ENCODE data around the gene LIM2.
A peak's percentile ranks its signal among the peaks of the same experiment; 100 is the strongest.

Gene LIM2

GRCh38 chr19:51365211-51365964, 22.4 kb downstream of the LIM2 start:
- H3K9me3 ChIP-seq (ENCODE audit: control insufficient read depth in 2 of 2, low read length in 2 of 2) = no peaks in the 10 kb centered on the region
- peak overlapping the region; percentile 72 to 91 for H3K4me3 ChIP-seq (ENCODE audit: low read length in 2 of 2)
- H3K27me3 ChIP-seq (ENCODE audit: control insufficient read depth in 1 of 2, insufficient read depth in 2 of 2, low read length in 2 of 2) = no peaks in the 10 kb centered on the region
- peak overlapping the region; percentile 96 for H3K9ac ChIP-seq (ENCODE audit: low read length in 2 of 2)
- peak overlapping the region; percentile 99 for H3K27ac ChIP-seq (ENCODE audit: low read length)
- no peaks in the 10 kb centered on the region for H3K36me3 ChIP-seq (ENCODE audit: control insufficient read depth in 2 of 2, insufficient read depth in 2 of 2, low read length in 2 of 2)
- H3K4me1 ChIP-seq (ENCODE audit: control insufficient read depth, insufficient read depth, low read length) = peaks cover 52% of the 10 kb centered on the region

DNA sequence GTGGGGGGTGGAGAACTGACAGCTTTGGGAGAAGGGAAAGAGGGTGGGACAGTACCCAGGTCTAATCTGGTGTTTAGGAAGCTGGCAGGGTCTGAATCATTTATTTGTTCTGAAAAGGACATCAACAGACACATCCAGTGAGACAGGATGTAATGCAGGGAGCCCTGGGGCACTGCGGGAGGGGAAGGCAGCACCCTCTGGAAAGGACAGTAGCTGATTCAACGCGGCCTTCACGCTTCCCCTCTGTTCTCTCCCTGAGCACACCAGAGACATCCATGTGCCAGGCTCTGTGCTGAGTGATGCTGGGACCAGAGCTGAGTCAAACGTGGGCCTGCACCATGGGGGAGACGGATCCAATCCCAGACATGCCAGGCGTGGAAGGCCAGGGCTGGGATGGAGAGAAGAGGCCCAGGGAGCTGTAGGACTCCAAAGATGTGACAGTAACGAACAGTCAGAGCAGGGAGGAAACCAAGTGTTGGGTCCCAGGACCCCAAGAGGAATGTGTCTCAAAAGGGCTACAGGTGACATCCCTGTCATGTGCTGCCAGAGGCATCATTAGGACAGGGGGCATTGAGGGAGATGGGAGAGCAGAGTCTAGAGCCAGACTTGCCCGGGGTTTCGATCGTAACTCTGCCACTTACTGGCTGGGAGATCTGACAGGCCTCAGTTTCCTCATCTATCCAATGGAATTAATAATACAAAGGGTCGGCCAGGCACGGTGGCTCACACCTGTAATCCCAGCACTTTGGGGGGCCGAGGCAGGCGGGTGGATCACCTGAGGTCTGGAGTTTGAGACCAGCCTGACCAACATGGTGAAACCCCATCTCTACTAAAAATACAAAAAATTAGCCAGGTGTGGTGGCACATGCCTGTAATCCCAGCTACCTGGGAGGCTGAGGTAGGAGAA, 23.3 kb downstream of the LIM2 start:
- H3K27me3 ChIP-seq (ENCODE audit: control insufficient read depth in 1 of 2, insufficient read depth in 2 of 2, low read length in 2 of 2) = no peaks in the 10 kb centered on the region
- H3K27ac ChIP-seq (ENCODE audit: low read length) = peak overlapping the region; percentile 82
- peak overlapping the region; percentile 3 to 91 for H3K4me3 ChIP-seq (ENCODE audit: low read length in 2 of 2)
- peaks cover 56% of the 10 kb centered on the region for H3K4me1 ChIP-seq (ENCODE audit: control insufficient read depth, insufficient read depth, low read length)
- no peaks in the 10 kb centered on the region for H3K9me3 ChIP-seq (ENCODE audit: control insufficient read depth in 2 of 2, low read length in 2 of 2)
- H3K9ac ChIP-seq (ENCODE audit: low read length in 2 of 2) = peak overlapping the region; percentile 56 to 58
- no peaks in the 10 kb centered on the region for H3K36me3 ChIP-seq (ENCODE audit: control insufficient read depth in 2 of 2, insufficient read depth in 2 of 2, low read length in 2 of 2)

GRCh38 chr19:51361239-51361638, 26.5 kb downstream of the LIM2 start:
- Histone ChIP-seq H3K27me3 (ENCODE audit: control insufficient read depth in 1 of 2, insufficient read depth in 2 of 2, low read length in 2 of 2) (no peaks in the 10 kb centered on the region), H3K9ac (ENCODE audit: low read length in 2 of 2) (no peak overlapping the region), H3K9me3 (ENCODE audit: control insufficient read depth in 2 of 2, low read length in 2 of 2) (no peaks in the 10 kb centered on the region), H3K4me3 (ENCODE audit: low read length in 2 of 2) (no peak overlapping the region), H3K27ac (ENCODE audit: low read length) (no peak overlapping the region), H3K4me1 (ENCODE audit: control insufficient read depth, insufficient read depth, low read length) (peaks cover 47% of the 10 kb centered on the region), H3K36me3 (ENCODE audit: control insufficient read depth in 2 of 2, insufficient read depth in 2 of 2, low read length in 2 of 2) (peaks cover 0 to 2% of the 10 kb centered on the region in 2 donors)

DNA sequence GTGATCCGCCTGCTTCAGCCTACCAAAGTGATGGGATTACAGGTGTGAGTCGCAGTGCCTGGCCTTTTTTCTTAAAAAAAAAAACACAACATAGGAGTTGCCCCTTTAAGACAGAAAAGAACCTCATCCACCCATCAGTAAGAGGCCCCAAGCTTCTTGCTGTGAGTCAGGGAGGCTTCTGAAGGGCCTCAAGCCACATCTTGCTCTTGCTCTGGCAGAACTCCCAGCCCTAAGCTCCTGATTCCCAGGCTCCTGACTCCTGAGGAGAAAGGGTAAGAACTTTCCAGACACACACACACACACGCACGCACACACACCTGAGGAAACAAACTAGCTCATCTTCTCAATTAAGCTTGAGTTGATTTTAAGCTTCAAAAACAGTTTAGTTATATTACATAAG, 28.5 kb downstream of the LIM2 start:
- Histone ChIP-seq H3K36me3 (ENCODE audit: control insufficient read depth in 2 of 2, insufficient read depth in 2 of 2, low read length in 2 of 2) (peaks cover 0 to 2% of the 10 kb centered on the region in 2 donors), H3K4me1 (ENCODE audit: control insufficient read depth, insufficient read depth, low read length) (peaks cover 34% of the 10 kb centered on the region), H3K27ac (ENCODE audit: low read length) (peak overlapping the region; percentile 55), H3K9me3 (ENCODE audit: control insufficient read depth in 2 of 2, low read length in 2 of 2) (no peaks in the 10 kb centered on the region), H3K27me3 (ENCODE audit: control insufficient read depth in 1 of 2, insufficient read depth in 2 of 2, low read length in 2 of 2) (no peaks in the 10 kb centered on the region), H3K4me3 (ENCODE audit: low read length in 2 of 2) (no peak overlapping the region), H3K9ac (ENCODE audit: low read length in 2 of 2) (peak overlapping the region in 1 of 2 donors; percentile 29)

DNA sequence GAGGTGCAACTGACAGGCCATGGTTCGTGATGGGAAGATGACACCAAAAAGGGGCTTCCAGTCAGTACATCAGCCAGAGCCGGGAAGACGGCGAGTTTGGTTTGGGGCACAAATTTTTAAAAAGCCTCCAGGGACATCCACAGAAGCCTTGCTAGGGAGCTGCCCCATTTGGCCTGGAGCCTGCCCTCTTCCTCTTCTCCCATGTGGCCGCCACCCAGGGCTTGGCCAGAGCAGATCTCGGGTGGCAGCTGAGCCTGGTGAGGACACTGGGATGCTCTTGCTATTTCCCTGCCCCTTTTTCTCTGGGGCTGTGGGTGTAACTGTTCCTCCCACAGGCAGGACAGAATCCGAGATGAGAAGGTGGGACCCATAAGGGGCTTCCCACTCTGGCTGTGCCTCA, 29.8 kb downstream of the LIM2 start:
- peaks cover 23% of the 10 kb centered on the region for H3K4me1 ChIP-seq (ENCODE audit: control insufficient read depth, insufficient read depth, low read length)
- H3K4me3 ChIP-seq (ENCODE audit: low read length in 2 of 2) = no peak overlapping the region
- no peaks in the 10 kb centered on the region for H3K27me3 ChIP-seq (ENCODE audit: control insufficient read depth in 1 of 2, insufficient read depth in 2 of 2, low read length in 2 of 2)
- H3K36me3 ChIP-seq (ENCODE audit: control insufficient read depth in 2 of 2, insufficient read depth in 2 of 2, low read length in 2 of 2) = peaks cover 0 to 2% of the 10 kb centered on the region in 2 donors
- H3K9me3 ChIP-seq (ENCODE audit: control insufficient read depth in 2 of 2, low read length in 2 of 2) = no peaks in the 10 kb centered on the region
- no peak overlapping the region for H3K27ac ChIP-seq (ENCODE audit: low read length)
- no peak overlapping the region for H3K9ac ChIP-seq (ENCODE audit: low read length in 2 of 2)

GRCh38 chr19:51356159-51356801, 31.5 kb downstream of the LIM2 start:
- H3K4me1 ChIP-seq (ENCODE audit: control insufficient read depth, insufficient read depth, low read length) = peaks cover 9% of the 10 kb centered on the region
- H3K36me3 ChIP-seq (ENCODE audit: control insufficient read depth in 2 of 2, insufficient read depth in 2 of 2, low read length in 2 of 2) = peaks cover 8 to 16% of the 10 kb centered on the region in 2 donors
- no peak overlapping the region for H3K9ac ChIP-seq (ENCODE audit: low read length in 2 of 2)
- H3K27me3 ChIP-seq (ENCODE audit: control insufficient read depth in 1 of 2, insufficient read depth in 2 of 2, low read length in 2 of 2) = no peaks in the 10 kb centered on the region
- H3K27ac ChIP-seq (ENCODE audit: low read length) = no peak overlapping the region
- no peaks in the 10 kb centered on the region for H3K9me3 ChIP-seq (ENCODE audit: control insufficient read depth in 2 of 2, low read length in 2 of 2)
- no peak overlapping the region for H3K4me3 ChIP-seq (ENCODE audit: low read length in 2 of 2)

- peaks cover 4% of the 10 kb centered on the region for H3K4me1 ChIP-seq (ENCODE audit: control insufficient read depth, insufficient read depth, low read length)
- H3K9ac ChIP-seq (ENCODE audit: low read length in 2 of 2) = no peak overlapping the region
- no peak overlapping the region for H3K27ac ChIP-seq (ENCODE audit: low read length)
- no peaks in the 10 kb centered on the region for H3K9me3 ChIP-seq (ENCODE audit: control insufficient read depth in 2 of 2, low read length in 2 of 2)
- no peak overlapping the region for H3K4me3 ChIP-seq (ENCODE audit: low read length in 2 of 2)
- H3K27me3 ChIP-seq (ENCODE audit: control insufficient read depth in 1 of 2, insufficient read depth in 2 of 2, low read length in 2 of 2) = no peaks in the 10 kb centered on the region
- H3K36me3 ChIP-seq (ENCODE audit: control insufficient read depth in 2 of 2, insufficient read depth in 2 of 2, low read length in 2 of 2) = peaks cover 11 to 28% of the 10 kb centered on the region in 2 donors
Observed at GRCh38 chr19:51354742-51355148, 33.0 kb downstream of the LIM2 start.

DNA sequence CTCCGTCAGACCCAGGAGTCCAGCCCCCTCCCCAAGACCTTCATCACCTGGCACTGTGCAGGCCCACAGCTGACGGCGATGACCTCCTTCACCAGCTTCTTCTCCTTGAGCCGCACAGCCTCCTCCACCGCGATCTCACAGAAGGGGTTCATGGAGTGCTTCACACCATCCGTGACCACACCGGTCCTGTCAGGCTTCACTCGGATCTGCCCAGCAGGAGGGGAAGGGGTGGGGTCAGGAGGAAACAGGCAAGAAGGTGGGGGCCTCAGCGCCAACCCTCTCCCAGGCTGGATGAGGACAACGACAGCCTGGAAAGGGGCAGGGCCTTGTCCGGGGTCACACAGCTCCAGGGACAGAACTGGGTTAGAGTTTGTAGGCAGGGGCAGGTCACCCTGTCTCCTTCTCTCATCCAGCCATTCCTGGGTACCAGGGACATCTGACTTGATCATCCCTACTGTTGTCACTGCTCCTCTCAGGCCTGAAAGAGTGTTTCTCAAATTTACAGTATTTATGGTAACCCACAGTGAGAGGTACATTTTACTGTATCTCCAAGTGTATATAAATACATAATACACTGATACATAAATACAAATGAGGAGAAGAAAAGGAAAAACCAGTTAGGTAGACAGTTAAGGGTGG, 33.6 kb downstream of the LIM2 start:
- H3K27ac ChIP-seq (ENCODE audit: low read length) = no peak overlapping the region
- H3K9ac ChIP-seq (ENCODE audit: low read length in 2 of 2) = peak overlapping the region in 1 of 2 donors; percentile 28
- H3K4me3 ChIP-seq (ENCODE audit: low read length in 2 of 2) = no peak overlapping the region

GRCh38 chr19:51352783-51353360, 34.9 kb downstream of the LIM2 start:
- H3K9ac ChIP-seq (ENCODE audit: low read length in 2 of 2) = no peak overlapping the region
- peaks cover 13 to 28% of the 10 kb centered on the region in 2 donors for H3K36me3 ChIP-seq (ENCODE audit: control insufficient read depth in 2 of 2, insufficient read depth in 2 of 2, low read length in 2 of 2)
- no peaks in the 10 kb centered on the region for H3K27me3 ChIP-seq (ENCODE audit: control insufficient read depth in 1 of 2, insufficient read depth in 2 of 2, low read length in 2 of 2)
- no peaks in the 10 kb centered on the region for H3K9me3 ChIP-seq (ENCODE audit: control insufficient read depth in 2 of 2, low read length in 2 of 2)
- H3K27ac ChIP-seq (ENCODE audit: low read length) = no peak overlapping the region
- no peak overlapping the region for H3K4me3 ChIP-seq (ENCODE audit: low read length in 2 of 2)
- no peaks in the 10 kb centered on the region for H3K4me1 ChIP-seq (ENCODE audit: control insufficient read depth, insufficient read depth, low read length)

More for the DNA sequence above, 33.6 kb downstream of the LIM2 start:
- no peaks in the 10 kb centered on the region for H3K27me3 ChIP-seq (ENCODE audit: control insufficient read depth in 1 of 2, insufficient read depth in 2 of 2, low read length in 2 of 2)
- no peaks in the 10 kb centered on the region for H3K9me3 ChIP-seq (ENCODE audit: control insufficient read depth in 2 of 2, low read length in 2 of 2)
- H3K4me1 ChIP-seq (ENCODE audit: control insufficient read depth, insufficient read depth, low read length) = peaks cover under 1% of the 10 kb centered on the region
- H3K36me3 ChIP-seq (ENCODE audit: control insufficient read depth in 2 of 2, insufficient read depth in 2 of 2, low read length in 2 of 2) = peaks cover 13 to 28% of the 10 kb centered on the region in 2 donors

Measured in stomach smooth muscle (tissue), 2 donors.